B cell (primary cell): Measurements from ENCODE around the gene FHIT. TPM values are rescaled to one million over a fixed set of nuclear protein-coding genes. Genes with fewer than 3 reads are reported as not detected.

Experiments used
- ATAC-seq: fragments of 200-7000 bp; cut with Tn5 transposase; one replicate; pipeline ENCODE4 v1.10.0; 2021; ENCODE audit warnings: low read depth, mild to moderate bottlenecking, moderate number of reproducible peaks, moderate library complexity
- CTCF ChIA-PET: fragments of 350-600 bp; sonication (Branson Sonifier 250); formaldehyde crosslinking; loops from one replicate; lab custom pipeline; 2021; ENCODE audit warnings: antibody characterized with exemption, inconsistent platforms; lab: Charles Lee
- POLR2A ChIA-PET: fragments of 350-600 bp; sonication (Branson Sonifier 250); formaldehyde crosslinking; loops from one replicate; lab custom pipeline; 2021; ENCODE audit warnings: antibody characterized with exemption; lab: Charles Lee
- DNase-seq: peaks from one replicate; pipeline ENCODE4 v3.0.0; 2013
- H2AFZ ChIP-seq: 2 replicates; pipeline ENCODE4 v1.6.1; 2012; ENCODE audit warnings: mild to moderate bottlenecking, low read depth, low read length; ENCODE audit not compliant: insufficient read depth, poor library complexity, severe bottlenecking
- H3K27ac ChIP-seq, 2 donors: 1 replicate in 1 of 2; 2 replicates in 1 of 2; pipeline ENCODE4 v1.5.1; 2012 to 2013; ENCODE audit warnings: low read length in 2 of 2, mild to moderate bottlenecking in 2 of 2, moderate library complexity in 1 of 2
- H3K27me3 ChIP-seq, 4 experiments: fragments of 200-600 bp in 1 of 4; sonication (generic) in 1 of 4; replicated peaks in 1 of 4; 1 replicate in 2 of 4; 2 replicates in 2 of 4; pipeline versions ENCODE4 v1.6.1 to v1.7.0; 2013 to 2016; ENCODE audit warnings: low read length in 3 of 4, mild to moderate bottlenecking in 2 of 4, mixed read lengths in 1 of 4, moderate library complexity in 1 of 4; ENCODE audit not compliant: insufficient read depth in 4 of 4, control insufficient read depth in 3 of 4; ENCODE audit errors: control extremely low read depth in 1 of 4
- H3K36me3 ChIP-seq, 2 experiments: replicated peaks in 1 of 2; 1 replicate in 1 of 2; 2 replicates in 1 of 2; pipeline versions ENCODE4 v1.6.1 to v1.7.1; 2013; ENCODE audit warnings: low read length in 1 of 2; ENCODE audit not compliant: insufficient read depth in 2 of 2, control insufficient read depth in 1 of 2; ENCODE audit errors: control extremely low read depth in 1 of 2, extremely low read depth in 1 of 2
- H3K4me1 ChIP-seq, 2 donors: fragments of 200-600 bp in 1 of 2; sonication (generic) in 1 of 2; 1 replicate in 1 of 2; 2 replicates in 1 of 2; pipeline versions ENCODE4 v1.5.1 to v1.6.1; 2013 to 2017; ENCODE audit warnings: low read length in 2 of 2; ENCODE audit not compliant: control insufficient read depth in 2 of 2, insufficient read depth in 2 of 2
- H3K4me2 ChIP-seq: replicated peaks from 2 replicates; pipeline ENCODE3; 2012; ENCODE audit warnings: mild to moderate bottlenecking, low read depth, low read length; ENCODE audit not compliant: poor library complexity, severe bottlenecking
- H3K4me3 ChIP-seq, 5 experiments: fragments of 200-600 bp in 1 of 5; sonication (generic) in 1 of 5; 1 replicate in 3 of 5; 2 replicates in 2 of 5; pipeline versions ENCODE4 v1.5.1 to v1.7.0; 2011 to 2016; ENCODE audit warnings: low read length in 4 of 5, mild to moderate bottlenecking in 4 of 5, low read depth in 2 of 5, control low read depth in 1 of 5, moderate library complexity in 1 of 5; ENCODE audit not compliant: insufficient read depth in 1 of 5; ENCODE audit errors: control extremely low read depth in 1 of 5, extremely low read depth in 1 of 5
- H3K79me2 ChIP-seq: fragments of 200-600 bp; sonication (generic); one replicate; pipeline ENCODE4 v1.6.0; 2016; ENCODE audit warnings: low read length; ENCODE audit not compliant: control insufficient read depth, insufficient read depth
- H3K9ac ChIP-seq: fragments of 200-600 bp; sonication (generic); 2 replicates; pipeline ENCODE4 v1.6.1; 2017; ENCODE audit warnings: mild to moderate bottlenecking, low read length, moderate library complexity
- H3K9me3 ChIP-seq, 3 donors: one replicate each; pipeline versions ENCODE4 v1.6.1 to v1.7.1; 2013; ENCODE audit warnings: low read length in 2 of 3; ENCODE audit not compliant: control insufficient read depth in 2 of 3, insufficient read depth in 1 of 3; ENCODE audit errors: control extremely low read depth in 1 of 3
- H4K20me1 ChIP-seq: 2 replicates; pipeline ENCODE4 v1.6.0; 2012; ENCODE audit warnings: mild to moderate bottlenecking, low read length; ENCODE audit not compliant: insufficient read depth, control insufficient read depth, poor library complexity, severe bottlenecking
- H3K27ac Mint-ChIP-seq: one replicate; pipeline ENCODE4 v1.8.0; 2021; ENCODE audit warnings: mixed read lengths
- H3K27me3 Mint-ChIP-seq: one replicate; pipeline ENCODE4 v1.8.0; 2021; ENCODE audit warnings: mixed read lengths
- H3K4me1 Mint-ChIP-seq: one replicate; pipeline ENCODE4 v1.8.0; 2021; ENCODE audit warnings: mixed read lengths
- H3K4me3 Mint-ChIP-seq: one replicate; pipeline ENCODE4 v1.8.0; 2021; ENCODE audit warnings: mixed read lengths
- H3K9me3 Mint-ChIP-seq: one replicate; pipeline ENCODE4 v1.8.0; 2022; ENCODE audit warnings: mixed read lengths; ENCODE audit not compliant: insufficient read depth
- EZH2 ChIP-seq: IDR thresholded peaks from 2 replicates; pipeline ENCODE4 v1.6.1; 2012; ENCODE audit warnings: borderline replicate concordance, low read depth, mild to moderate bottlenecking, moderate library complexity, low read length; ENCODE audit not compliant: insufficient read depth, poor library complexity, severe bottlenecking
- WGBS: methylation state at CpG from one replicate; pipeline ENCODE4 v1.1.5; 2013; ENCODE audit warnings: missing lambda C conversion rate; ENCODE audit not compliant: insufficient coverage; 5-methylcytosine and 5-hydroxymethylcytosine counted together
- intact Hi-C: fragments of 100-400 bp; cut with micrococcal nuclease; formaldehyde crosslinking; loops from one replicate; pipeline ENCODE4 v1.10.0; 2022
- polyA plus RNA-seq: library from polyadenylated mRNA; depleted of rRNA; stranded (reverse); fragments of >200 nt; gene quantifications from 2 replicates; pipeline ENCODE4 v1.2.3, GENCODE V29; 2012
- total RNA-seq, 2 donors: library from RNA; stranded (reverse); fragments of 120-200 nt in 1 of 2; gene quantifications; 1 replicate in 1 of 2; 2 replicates in 1 of 2; pipeline versions ENCODE4 v1.2.3 to v1.2.4, GENCODE V29; 2013 to 2022
- TF ChIP-seq, protein P1 (sequence below): fragments of 200-600 bp; IDR thresholded peaks from one replicate; pipeline ENCODE4 v1.8.0; 2022; ENCODE audit warnings: antibody characterized with exemption, mild to moderate bottlenecking

FHIT gene
- total and polyA plus RNA-seq, 2 donors (not counting 1 experiment from before 2014, with no cell fraction given): 1.7 to 7.8 TPM

GRCh38 chr3:60319179-60319858 is 931.9 kb downstream of the FHIT start:
- intact Hi-C loops: no loop called here
- no peaks in the 10 kb centered on the region for H3K9me3 ChIP-seq
- no peaks in the 10 kb centered on the region for H4K20me1 ChIP-seq
- ChIA-PET POLR2A (no interaction called here), CTCF (no interaction called here)
- no peaks in the 10 kb centered on the region for H3K4me1 ChIP-seq
- Mint-ChIP-seq H3K27ac (no peak overlapping the region), H3K4me1 (no peaks in the 10 kb centered on the region), H3K4me3 (no peak overlapping the region), H3K27me3 (no peaks in the 10 kb centered on the region), H3K9me3 (no peaks in the 10 kb centered on the region)
- WGBS: 89% methylated on average over 7 of the region's 9 CpGs
- H3K4me3 ChIP-seq: no peak overlapping the region
- ATAC-seq (no peak), DNase-seq (no peak)
- H3K79me2 ChIP-seq: no peaks in the 10 kb centered on the region
- H3K9ac ChIP-seq: no peak overlapping the region
- H3K27ac ChIP-seq: no peak overlapping the region
- TF ChIP-seq, protein P1, sequence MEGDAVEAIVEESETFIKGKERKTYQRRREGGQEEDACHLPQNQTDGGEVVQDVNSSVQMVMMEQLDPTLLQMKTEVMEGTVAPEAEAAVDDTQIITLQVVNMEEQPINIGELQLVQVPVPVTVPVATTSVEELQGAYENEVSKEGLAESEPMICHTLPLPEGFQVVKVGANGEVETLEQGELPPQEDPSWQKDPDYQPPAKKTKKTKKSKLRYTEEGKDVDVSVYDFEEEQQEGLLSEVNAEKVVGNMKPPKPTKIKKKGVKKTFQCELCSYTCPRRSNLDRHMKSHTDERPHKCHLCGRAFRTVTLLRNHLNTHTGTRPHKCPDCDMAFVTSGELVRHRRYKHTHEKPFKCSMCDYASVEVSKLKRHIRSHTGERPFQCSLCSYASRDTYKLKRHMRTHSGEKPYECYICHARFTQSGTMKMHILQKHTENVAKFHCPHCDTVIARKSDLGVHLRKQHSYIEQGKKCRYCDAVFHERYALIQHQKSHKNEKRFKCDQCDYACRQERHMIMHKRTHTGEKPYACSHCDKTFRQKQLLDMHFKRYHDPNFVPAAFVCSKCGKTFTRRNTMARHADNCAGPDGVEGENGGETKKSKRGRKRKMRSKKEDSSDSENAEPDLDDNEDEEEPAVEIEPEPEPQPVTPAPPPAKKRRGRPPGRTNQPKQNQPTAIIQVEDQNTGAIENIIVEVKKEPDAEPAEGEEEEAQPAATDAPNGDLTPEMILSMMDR: no peak
- no peak for TF ChIP-seq EZH2
- H3K27me3 ChIP-seq: no peaks in the 10 kb centered on the region
- H2AFZ ChIP-seq: no peak overlapping the region
- H3K4me2 ChIP-seq: no peak overlapping the region
- H3K36me3 ChIP-seq: no peaks in the 10 kb centered on the region

DNA sequence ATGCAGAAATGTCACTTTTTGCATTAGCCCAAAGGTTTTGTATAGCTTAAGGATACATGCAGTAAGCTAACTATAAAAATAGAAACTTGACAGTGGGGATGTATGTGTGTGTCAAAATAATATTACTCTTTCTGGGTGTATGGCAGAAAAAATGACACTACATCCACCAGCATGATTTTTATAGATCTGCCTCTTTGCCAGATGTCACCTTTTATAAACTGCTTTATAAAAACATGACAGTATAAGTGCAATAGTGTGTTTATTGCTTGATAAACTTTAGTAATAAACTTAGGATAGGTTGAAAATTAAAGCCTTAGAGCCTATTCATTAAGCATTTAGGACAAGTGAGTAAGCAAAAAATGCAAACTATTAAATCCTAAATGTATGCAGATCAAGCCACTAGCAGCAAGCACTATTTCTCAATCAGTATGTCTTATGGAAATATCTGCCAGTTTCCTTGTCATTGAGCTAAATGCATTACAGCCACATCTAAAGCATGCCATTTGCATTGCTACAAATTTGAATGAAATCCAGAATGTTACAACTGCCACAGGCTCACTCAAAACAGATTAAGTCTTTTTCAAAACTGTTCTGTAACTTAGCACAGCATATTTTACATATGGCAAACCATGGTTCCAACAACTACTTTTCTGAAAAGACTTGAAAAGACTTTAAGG is 935.0 kb downstream of the FHIT start:
- ChIA-PET CTCF (no interaction called here), POLR2A (no interaction called here)
- Mint-ChIP-seq H3K27ac (no peak overlapping the region), H3K27me3 (no peaks in the 10 kb centered on the region), H3K9me3 (no peaks in the 10 kb centered on the region), H3K4me1 (no peaks in the 10 kb centered on the region), H3K4me3 (no peak overlapping the region)
- Histone ChIP-seq H3K4me2 (no peak overlapping the region), H3K9ac (no peak overlapping the region), H4K20me1 (no peaks in the 10 kb centered on the region), H3K4me1 (no peaks in the 10 kb centered on the region), H2AFZ (no peak overlapping the region), H3K4me3 (no peak overlapping the region), H3K27me3 (no peaks in the 10 kb centered on the region), H3K36me3 (no peaks in the 10 kb centered on the region), H3K79me2 (no peaks in the 10 kb centered on the region), H3K27ac (no peak overlapping the region), H3K9me3 (no peaks in the 10 kb centered on the region)
- no peak for TF ChIP-seq EZH2
- TF ChIP-seq, protein P1: no peak
- no peak for DNase-seq
- ATAC-seq: no peak
- intact Hi-C loops: no loop called here
